Esophagus muscularis mucosa (tissue), 4 donors: ENCODE data around the gene ISOC2. TPM values are rescaled to one million over a fixed set of nuclear protein-coding genes. Genes with fewer than 3 reads are reported as not detected.

Experiments used
- DNase-seq: peaks from one replicate; pipeline ENCODE4 v3.0.0-alpha.2; 2017; ENCODE audit errors: extremely low spot score
- H3K27ac ChIP-seq, 4 donors: fragments of 200-600 bp; sonication (generic); replicated peaks in 1 of 4; 1 replicate in 3 of 4; 2 replicates in 1 of 4; pipeline ENCODE4 v1.5.1; 2016 to 2019; ENCODE audit warnings: mild to moderate bottlenecking in 1 of 4
- H3K27me3 ChIP-seq, 4 donors: fragments of 200-600 bp; sonication (generic); one replicate each; pipeline versions ENCODE4 v1.5.1 to v1.6.0; 2016 to 2019
- H3K36me3 ChIP-seq, 4 donors: fragments of 200-600 bp; sonication (generic); one replicate each; pipeline ENCODE4 v1.5.1; 2016 to 2019
- H3K4me1 ChIP-seq, 4 donors: fragments of 200-600 bp; sonication (generic); one replicate each; pipeline ENCODE4 v1.5.1; 2016 to 2019
- H3K4me3 ChIP-seq, 4 donors: fragments of 200-600 bp; sonication (generic); 1 replicate in 2 of 4; 2 replicates in 2 of 4; pipeline ENCODE4 v1.5.1; 2016 to 2019; ENCODE audit warnings: mild to moderate bottlenecking in 4 of 4, moderate library complexity in 1 of 4
- H3K9me3 ChIP-seq, 4 donors: fragments of 200-600 bp; sonication (generic); 1 replicate in 3 of 4; 2 replicates in 1 of 4; pipeline ENCODE4 v1.5.1; 2016 to 2019
- EP300 ChIP-seq: sonication (generic); formaldehyde crosslinking; IDR thresholded peaks from one replicate; pipeline ENCODE4 v1.6.1; 2017; ENCODE audit warnings: antibody characterized with exemption
- POLR2A ChIP-seq: fragments of 450-650 bp; IDR thresholded peaks from one replicate; pipeline ENCODE4 v1.6.1; 2017; ENCODE audit warnings: antibody characterized with exemption, moderate library complexity, mild to moderate bottlenecking, low read depth
- POLR2AphosphoS5 ChIP-seq, 2 donors: sonication (generic); formaldehyde crosslinking; IDR thresholded peaks; one replicate each; pipeline ENCODE4 v1.6.1; 2017; ENCODE audit warnings: antibody characterized with exemption in 2 of 2
- WGBS: methylation state at CpG from one replicate; pipeline ENCODE4 v1.1.5; 2018; 5-methylcytosine and 5-hydroxymethylcytosine counted together
- intact Hi-C: fragments of 100-400 bp; cut with DNase I; formaldehyde crosslinking; loops from one replicate; pipeline ENCODE4 v1.15.1; 2023
- total RNA-seq, 4 donors: library from RNA; depleted of rRNA; stranded (reverse); fragments of >200 nt; gene quantifications; one replicate each; pipeline versions ENCODE4 v1.1.0 to v1.2.1, GENCODE V29; 2016
- TF ChIP-seq, protein P1 (sequence below), 3 experiments: fragments of 200-600 bp in 2 of 3; fragments of 450-650 bp in 1 of 3; sonication (generic) in 2 of 3; IDR thresholded peaks; one replicate each; pipeline ENCODE4 v1.5.1; 2017 to 2019; ENCODE audit warnings: antibody characterized with exemption in 3 of 3, mild to moderate bottlenecking in 2 of 3, moderate library complexity in 1 of 3

ISOC2 gene
- total RNA-seq, 4 donors from 2014 or later, result 66.8 to 104 (median 77.7) TPM

DNA sequence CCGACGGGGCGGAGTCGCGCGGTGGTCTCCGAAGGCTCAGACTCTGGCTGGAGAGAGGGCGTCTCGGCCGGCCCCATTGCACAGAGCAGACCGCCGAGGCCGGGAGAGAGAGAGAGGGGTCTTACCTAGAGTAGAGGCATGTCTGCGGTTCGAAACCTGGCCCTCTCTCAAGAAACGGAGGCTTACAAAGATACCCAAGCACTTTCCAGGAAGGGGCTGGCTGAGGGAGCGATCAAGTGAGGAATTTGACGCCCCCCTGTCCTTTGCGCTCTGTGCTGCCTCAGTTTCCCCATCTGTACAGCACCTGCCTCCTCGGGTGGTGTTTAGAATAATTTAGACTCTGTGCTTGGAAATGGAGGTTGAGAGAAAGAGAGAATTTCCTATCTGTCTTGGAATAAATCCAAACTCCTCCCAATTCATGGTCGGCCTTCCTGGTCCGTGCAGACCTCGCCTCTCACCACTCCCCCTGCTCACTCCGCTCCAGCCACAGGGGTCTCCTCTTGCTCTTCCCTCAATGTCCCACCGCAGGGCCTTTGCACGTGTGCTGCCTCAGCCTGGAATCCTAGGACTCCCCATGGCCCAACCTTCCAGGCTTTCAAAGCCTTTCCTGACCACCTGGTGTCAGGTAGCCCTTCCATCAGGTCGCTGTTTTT lies 658 bp upstream of the ISOC2 start:
- no peaks in the 10 kb centered on the region for H3K9me3 ChIP-seq
- peak overlapping the region; percentile 79 to 95 (median 84) for H3K4me3 ChIP-seq
- H3K27ac ChIP-seq, result peak overlapping the region; percentile 88 to 96 (median 94)
- H3K4me1 ChIP-seq, result peaks cover 11 to 38% (median 33%) of the 10 kb centered on the region in 4 donors
- no peaks in the 10 kb centered on the region for H3K27me3 ChIP-seq
- DNase-seq, result no peak
- no peaks in the 10 kb centered on the region for H3K36me3 ChIP-seq
- no peak for TF ChIP-seq POLR2AphosphoS5 (IDR thresholded peaks at IDR 0.05)
- TF ChIP-seq EP300, result no peak
- no peak for TF ChIP-seq POLR2A
- TF ChIP-seq, protein P1, sequence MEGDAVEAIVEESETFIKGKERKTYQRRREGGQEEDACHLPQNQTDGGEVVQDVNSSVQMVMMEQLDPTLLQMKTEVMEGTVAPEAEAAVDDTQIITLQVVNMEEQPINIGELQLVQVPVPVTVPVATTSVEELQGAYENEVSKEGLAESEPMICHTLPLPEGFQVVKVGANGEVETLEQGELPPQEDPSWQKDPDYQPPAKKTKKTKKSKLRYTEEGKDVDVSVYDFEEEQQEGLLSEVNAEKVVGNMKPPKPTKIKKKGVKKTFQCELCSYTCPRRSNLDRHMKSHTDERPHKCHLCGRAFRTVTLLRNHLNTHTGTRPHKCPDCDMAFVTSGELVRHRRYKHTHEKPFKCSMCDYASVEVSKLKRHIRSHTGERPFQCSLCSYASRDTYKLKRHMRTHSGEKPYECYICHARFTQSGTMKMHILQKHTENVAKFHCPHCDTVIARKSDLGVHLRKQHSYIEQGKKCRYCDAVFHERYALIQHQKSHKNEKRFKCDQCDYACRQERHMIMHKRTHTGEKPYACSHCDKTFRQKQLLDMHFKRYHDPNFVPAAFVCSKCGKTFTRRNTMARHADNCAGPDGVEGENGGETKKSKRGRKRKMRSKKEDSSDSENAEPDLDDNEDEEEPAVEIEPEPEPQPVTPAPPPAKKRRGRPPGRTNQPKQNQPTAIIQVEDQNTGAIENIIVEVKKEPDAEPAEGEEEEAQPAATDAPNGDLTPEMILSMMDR (IDR thresholded peaks at IDR 0.05), result no peak
- intact Hi-C loops, result no loop called here
- WGBS, result 13% methylated on average over 27 of the region's 27 CpGs

DNA sequence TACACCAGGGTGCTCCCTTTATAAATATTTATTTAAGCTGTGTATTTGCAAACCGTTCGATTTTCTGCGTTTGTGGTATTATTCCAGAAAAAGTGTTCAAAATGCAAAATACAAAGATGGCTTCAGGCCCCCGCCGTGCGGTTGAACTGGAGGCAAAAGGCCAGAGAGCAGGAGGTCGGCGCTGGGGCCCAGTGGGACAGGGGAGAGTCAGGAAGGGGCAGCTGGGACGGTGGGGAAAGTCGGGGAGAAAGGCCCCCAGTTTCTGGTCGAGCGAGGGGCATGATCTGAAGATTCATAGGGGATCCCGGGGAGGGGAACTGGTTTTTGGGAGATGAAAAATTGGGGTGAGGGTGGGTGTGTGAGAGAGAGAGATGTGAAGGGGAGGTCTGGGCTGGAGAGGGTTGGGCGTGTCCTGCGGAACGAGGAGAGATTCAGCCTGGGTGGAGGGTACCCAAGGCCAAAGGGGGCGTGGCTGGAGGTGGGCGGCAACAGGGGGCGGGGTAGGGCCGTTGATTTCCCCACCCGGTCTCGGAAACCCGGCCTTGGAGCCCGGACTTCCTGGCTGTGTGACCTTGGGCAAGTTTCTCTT lies 678 bp downstream of the ISOC2 start:
- H3K27me3 ChIP-seq, result no peaks in the 10 kb centered on the region
- TF ChIP-seq, protein P1 (IDR thresholded peaks at IDR 0.05), result no peak
- TF ChIP-seq POLR2AphosphoS5 (IDR thresholded peaks at IDR 0.05) (no peak), EP300 (no peak), POLR2A (no peak)
- WGBS, result 9% methylated on average over 24 of the region's 24 CpGs
- no peaks in the 10 kb centered on the region for H3K9me3 ChIP-seq
- peaks cover 0 to 13% (median 7%) of the 10 kb centered on the region in 4 donors for H3K36me3 ChIP-seq
- H3K4me3 ChIP-seq, result peak overlapping the region; percentile 79 to 95 (median 84)
- peaks cover 11 to 38% (median 33%) of the 10 kb centered on the region in 4 donors for H3K4me1 ChIP-seq
- DNase-seq, result peak; percentile 96
- intact Hi-C loops, result no loop called here
- H3K27ac ChIP-seq, result peak overlapping the region; percentile 93 to 97 (median 95)

DNA sequence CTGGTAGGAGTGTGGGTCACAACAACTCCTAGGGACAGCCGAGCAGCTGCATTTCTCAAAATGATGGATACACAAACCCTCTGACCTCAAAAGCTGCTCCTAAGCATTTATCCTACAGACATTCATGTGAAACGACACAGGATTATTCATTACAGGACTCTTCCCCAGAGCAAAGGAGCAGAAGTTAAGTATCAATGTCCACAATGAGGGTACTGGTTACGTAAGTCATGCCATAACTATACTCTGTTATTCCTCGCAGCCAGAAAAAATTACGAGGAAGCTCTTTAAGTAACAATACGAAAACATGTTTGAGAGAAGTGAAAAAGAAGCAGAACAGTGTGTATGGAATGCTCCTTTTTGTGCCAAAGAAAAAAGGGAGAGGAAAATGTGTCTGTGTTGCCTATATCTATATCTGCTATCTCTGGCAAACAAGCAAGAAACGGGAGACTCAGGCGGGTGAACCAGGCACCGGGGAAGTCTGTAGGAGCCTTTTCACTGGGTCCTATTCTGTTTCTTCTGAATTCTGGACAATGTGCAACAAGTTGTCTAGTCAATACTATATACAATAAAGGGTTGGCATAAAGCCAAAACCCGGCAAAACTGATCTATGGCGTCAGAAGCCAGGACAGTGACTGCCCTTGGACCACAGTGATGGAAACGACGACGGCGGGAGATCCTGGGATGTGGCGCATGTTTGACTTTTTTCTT lies 1.3 kb downstream of the ISOC2 start:
- TF ChIP-seq POLR2AphosphoS5 (IDR thresholded peaks at IDR 0.05), result peak in 1 of 2 donors; percentile 8
- TF ChIP-seq, protein P1 (IDR thresholded peaks at IDR 0.05), result no peak
- DNase-seq, result no peak
- H3K4me1 ChIP-seq, result peaks cover 11 to 38% (median 33%) of the 10 kb centered on the region in 4 donors
- intact Hi-C loops, result no loop called here
- no peaks in the 10 kb centered on the region for H3K27me3 ChIP-seq
- WGBS, result 25% methylated on average over 16 of the region's 16 CpGs
- peak overlapping the region; percentile 93 to 97 (median 95) for H3K27ac ChIP-seq
- H3K4me3 ChIP-seq, result peak overlapping the region; percentile 79 to 95 (median 84)
- peaks cover 0 to 19% (median 13%) of the 10 kb centered on the region in 4 donors for H3K36me3 ChIP-seq
- no peaks in the 10 kb centered on the region for H3K9me3 ChIP-seq

DNA sequence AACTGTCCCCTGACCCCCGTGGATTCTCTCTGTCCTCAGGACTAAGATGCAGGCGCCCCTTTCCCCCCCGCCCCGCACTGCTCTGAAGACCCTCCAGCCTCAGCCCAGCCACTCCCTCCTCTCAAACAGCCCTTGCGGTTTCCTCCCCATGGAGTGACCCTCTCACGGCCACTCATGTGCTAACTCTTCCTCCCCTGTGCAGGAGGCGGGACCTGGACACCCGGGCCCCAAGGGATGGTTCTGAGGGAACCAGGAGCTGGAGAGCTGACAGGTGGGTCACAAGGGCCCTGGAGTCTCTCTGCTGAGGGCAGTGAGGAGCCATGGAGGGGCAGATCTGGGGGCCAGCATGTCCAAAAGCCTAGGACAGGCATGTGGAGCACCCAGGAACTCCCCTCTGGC lies 1.9 kb downstream of the ISOC2 start:
- peaks cover 11 to 38% (median 33%) of the 10 kb centered on the region in 4 donors for H3K4me1 ChIP-seq
- intact Hi-C loops, result no loop called here
- H3K27me3 ChIP-seq, result no peaks in the 10 kb centered on the region
- no peaks in the 10 kb centered on the region for H3K9me3 ChIP-seq
- 68% methylated on average over 7 of the region's 8 CpGs for WGBS
- H3K36me3 ChIP-seq, result peaks cover under 1 to 25% (median 17%) of the 10 kb centered on the region in 4 donors
- no peak for TF ChIP-seq EP300
- TF ChIP-seq, protein P1 (IDR thresholded peaks at IDR 0.05), result no peak
- TF ChIP-seq POLR2AphosphoS5 (IDR thresholded peaks at IDR 0.05), result no peak
- no peak for TF ChIP-seq POLR2A
- H3K27ac ChIP-seq, result peak overlapping the region; percentile 93 to 97 (median 95)
- no peak overlapping the region for H3K4me3 ChIP-seq
- no peak for DNase-seq
